Left renal cortex interstitium (tissue), 4 donors: ENCODE measurements around the gene CHD3. TPM values are rescaled to one million over a fixed set of nuclear protein-coding genes. Genes with fewer than 3 reads are reported as not detected.
"Not testable (repeated sequence)": the region's sequence is repeated elsewhere in the genome, so short reads cannot be mapped to it uniquely, and the experiment has no call there.

ENCODE experiments used
- DNase-seq, 4 donors: peaks; one replicate each; pipeline ENCODE4 v3.0.0-alpha.2; 2013; ENCODE audit warnings: low read depth in 4 of 4, low spot score in 2 of 4, missing footprints in 1 of 4
- polyA plus RNA-seq, 4 donors: library from polyadenylated mRNA; unstranded; fragments of 120-200 nt; gene quantifications; one replicate each; pipeline ENCODE4 v1.2.1, GENCODE V29; 2013; ENCODE audit not compliant: insufficient read length in 4 of 4

CHD3 gene
- polyA plus RNA-seq, 4 donors: 142 to 212 (median 180) TPM

DNA sequence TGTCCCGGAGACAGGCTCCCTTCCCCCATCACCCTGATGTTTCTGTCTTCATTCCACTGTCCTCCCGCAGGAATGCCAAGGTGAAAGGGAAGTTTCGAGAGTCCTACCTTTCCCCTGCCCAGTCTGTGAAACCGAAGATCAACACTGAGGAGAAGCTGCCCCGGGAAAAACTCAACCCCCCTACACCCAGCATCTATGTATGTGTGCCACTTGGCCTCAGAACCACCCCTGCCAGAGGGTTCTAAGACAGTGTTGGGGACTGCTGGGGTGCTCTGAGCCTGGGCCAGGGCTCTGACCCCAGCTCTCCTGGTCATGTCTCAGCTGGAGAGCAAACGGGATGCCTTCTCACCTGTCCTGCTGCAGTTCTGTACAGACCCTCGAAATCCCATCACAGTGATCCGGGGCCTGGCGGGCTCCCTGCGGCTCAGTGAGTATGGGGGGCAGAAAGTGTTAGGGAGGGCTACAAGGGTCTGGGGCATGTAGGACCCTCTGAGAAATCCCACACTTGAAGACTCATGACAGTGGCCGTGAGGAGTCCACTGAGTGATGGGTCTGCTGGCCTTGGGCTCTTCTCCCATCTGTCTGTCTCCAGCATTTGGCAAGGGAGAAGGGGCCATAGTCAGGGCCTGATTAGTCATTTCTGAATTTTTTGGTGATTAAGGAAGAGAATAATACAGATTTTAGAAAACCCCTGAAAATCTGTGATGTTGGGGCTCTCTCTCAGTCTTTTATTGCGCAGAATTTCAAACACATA is 38.7 kb upstream of the CHD3 start:
- no peak for DNase-seq

DNA sequence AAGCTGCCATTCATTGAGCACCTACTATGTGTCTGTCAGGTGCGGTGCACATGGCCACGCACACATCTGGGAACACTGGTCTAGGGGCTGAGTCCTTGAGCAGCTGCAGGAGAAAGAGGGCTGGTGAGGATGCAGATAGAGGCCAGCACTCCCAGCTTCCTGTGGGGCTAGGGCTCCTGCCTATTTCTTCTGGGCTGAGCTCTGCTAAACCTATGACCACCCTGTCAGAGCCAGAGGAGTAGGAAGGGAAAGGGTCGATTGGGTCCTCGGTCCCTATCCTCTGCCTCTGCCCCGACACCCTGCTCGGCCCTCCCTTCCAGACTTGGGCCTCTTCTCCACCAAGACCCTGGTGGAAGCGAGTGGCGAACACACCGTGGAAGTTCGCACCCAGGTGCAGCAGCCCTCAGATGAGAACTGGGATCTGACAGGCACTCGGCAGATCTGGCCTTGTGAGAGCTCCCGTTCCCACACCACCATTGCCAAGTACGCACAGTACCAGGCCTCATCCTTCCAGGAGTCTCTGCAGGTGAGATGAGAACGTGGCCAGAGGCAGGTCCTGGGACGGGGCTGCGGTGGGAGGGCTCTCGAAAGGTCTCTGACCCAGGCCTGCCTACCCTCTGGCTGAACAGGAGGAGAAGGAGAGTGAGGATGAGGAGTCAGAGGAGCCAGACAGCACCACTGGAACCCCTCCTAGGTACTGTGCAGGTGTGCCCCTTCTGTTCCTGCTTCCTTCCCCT is 37.7 kb upstream of the CHD3 start:
- no peak for DNase-seq

DNA sequence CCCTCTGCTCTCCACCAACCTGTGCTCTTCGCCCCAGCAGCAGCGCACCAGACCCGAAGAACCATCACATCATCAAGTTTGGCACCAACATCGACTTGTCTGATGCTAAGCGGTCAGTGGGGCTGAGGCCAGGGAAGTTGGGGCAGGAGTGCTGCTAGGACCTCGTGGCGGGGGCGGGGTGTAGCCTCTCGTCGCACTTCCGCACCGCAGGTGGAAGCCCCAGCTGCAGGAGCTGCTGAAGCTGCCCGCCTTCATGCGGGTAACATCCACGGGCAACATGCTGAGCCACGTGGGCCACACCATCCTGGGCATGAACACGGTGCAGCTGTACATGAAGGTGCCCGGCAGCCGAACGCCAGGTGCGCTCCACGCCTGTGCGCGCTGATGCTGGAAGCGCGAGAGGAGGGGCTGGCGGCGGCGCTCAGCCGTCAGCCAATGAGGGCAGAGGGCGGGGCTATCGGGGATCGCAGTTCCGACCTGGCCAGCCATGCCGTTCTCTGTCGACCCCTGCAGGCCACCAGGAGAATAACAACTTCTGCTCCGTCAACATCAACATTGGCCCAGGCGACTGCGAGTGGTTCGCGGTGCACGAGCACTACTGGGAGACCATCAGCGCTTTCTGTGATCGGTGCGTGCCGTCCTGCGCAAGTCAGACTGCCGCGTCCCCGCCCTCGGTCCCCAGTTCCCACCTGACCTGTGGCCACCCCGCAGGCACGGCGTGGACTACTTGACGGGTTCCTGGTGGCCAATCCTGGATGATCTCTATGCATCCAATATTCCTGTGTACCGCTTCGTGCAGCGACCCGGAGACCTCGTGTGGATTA is 36.9 kb upstream of the CHD3 start:
- peak in 2 of 4 donors; percentile 41 to 85 for DNase-seq

DNA sequence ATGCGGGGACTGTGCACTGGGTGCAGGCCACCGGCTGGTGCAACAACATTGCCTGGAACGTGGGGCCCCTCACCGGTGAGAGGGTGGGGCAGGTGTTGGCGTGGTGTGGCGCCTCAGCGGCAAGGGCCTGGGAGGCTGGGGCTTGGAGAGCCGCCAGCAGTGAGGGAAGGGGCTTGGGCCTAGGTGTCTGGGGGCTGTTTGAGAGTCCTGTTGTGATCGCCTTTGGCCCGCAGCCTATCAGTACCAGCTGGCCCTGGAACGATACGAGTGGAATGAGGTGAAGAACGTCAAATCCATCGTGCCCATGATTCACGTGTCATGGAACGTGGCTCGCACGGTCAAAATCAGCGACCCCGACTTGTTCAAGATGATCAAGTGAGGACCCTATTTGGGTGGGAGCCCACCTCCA is 36.3 kb upstream of the CHD3 start:
- no peak for DNase-seq

DNA sequence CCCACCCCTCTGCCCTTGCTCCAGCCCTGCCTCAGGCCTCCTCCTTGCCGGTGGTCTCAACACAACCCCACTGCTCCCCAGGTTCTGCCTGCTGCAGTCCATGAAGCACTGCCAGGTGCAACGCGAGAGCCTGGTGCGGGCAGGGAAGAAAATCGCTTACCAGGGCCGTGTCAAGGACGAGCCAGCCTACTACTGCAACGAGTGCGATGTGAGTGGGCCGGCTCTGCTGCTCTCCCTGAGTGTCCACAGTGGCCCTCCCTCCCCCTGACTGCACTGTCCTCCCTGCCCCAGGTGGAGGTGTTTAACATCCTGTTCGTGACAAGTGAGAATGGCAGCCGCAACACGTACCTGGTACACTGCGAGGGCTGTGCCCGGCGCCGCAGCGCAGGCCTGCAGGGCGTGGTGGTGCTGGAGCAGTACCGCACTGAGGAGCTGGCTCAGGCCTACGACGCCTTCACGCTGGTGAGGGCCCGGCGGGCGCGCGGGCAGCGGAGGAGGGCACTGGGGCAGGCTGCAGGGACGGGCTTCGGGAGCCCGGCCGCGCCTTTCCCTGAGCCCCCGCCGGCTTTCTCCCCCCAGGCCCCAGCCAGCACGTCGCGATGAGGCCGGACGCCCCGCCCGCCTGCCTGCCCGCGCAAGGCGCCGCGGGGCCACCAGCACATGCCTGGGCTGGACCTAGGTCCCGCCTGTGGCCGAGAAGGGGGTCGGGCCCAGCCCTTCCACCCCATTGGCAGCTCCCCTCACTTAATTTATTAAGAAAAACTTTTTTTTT is 35.5 kb upstream of the CHD3 start:
- no peak for DNase-seq

DNA sequence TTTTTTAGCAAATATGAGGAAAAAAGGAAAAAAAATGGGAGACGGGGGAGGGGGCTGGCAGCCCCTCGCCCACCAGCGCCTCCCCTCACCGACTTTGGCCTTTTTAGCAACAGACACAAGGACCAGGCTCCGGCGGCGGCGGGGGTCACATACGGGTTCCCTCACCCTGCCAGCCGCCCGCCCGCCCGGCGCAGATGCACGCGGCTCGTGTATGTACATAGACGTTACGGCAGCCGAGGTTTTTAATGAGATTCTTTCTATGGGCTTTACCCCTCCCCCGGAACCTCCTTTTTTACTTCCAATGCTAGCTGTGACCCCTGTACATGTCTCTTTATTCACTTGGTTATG is 34.9 kb upstream of the CHD3 start:
- DNase-seq: no peak

DNA sequence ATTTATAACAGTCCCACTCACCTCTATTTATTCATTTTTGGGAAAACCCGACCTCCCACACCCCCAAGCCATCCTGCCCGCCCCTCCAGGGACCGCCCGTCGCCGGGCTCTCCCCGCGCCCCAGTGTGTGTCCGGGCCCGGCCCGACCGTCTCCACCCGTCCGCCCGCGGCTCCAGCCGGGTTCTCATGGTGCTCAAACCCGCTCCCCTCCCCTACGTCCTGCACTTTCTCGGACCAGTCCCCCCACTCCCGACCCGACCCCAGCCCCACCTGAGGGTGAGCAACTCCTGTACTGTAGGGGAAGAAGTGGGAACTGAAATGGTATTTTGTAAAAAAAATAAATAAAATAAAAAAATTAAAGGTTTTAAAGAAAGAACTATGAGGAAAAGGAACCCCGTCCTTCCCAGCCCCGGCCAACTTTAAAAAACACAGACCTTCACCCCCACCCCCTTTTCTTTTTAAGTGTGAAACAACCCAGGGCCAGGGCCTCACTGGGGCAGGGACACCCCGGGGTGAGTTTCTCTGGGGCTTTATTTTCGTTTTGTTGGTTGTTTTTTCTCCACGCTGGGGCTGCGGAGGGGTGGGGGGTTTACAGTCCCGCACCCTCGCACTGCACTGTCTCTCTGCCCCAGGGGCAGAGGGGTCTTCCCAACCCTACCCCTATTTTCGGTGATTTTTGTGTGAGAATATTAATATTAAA is 34.4 kb upstream of the CHD3 start:
- no peak for DNase-seq

DNA sequence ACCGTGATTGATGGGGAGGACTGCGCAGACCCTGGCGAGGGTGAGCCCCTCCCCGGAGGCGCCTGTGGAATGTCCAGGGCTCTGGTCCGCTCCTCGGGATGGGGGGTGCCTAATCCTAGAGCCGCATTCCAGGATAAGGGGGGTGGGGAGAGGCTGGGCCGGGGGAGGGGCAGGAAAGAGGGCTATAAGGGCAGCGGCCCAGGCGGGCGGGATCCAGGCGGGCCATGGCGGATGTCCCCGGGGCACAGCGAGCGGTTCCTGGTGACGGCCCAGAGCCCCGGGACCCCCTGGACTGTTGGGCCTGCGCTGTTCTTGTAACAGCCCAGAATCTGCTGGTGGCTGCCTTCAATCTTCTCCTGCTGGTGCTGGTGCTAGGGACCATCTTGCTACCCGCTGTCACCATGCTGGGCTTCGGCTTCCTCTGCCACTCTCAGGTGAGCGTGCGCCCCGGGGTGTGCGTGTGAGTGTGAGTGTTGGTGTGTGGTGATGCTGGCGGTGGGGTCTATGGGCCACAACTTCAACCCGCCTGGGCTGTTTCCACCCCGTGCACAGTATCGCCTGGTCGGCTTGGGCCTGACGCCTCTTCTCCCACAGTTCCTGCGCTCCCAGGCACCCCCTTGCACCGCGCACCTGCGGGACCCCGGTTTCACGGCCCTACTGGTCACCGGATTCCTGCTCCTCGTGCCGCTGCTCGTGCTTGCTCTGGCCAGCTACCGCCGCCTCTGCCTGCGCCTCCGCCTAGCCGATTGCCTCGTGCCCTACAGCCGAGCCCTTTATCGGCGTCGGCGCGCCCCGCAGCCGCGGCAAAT is 33.5 kb upstream of the CHD3 start, which contains the start of gene TMEM88:
Gene TMEM88, plus strand, starts transcription at position 216 of the 809 bp plus-strand sequence. Its CDS starts 9 bp downstream, at position 225.
- no peak for DNase-seq

DNA sequence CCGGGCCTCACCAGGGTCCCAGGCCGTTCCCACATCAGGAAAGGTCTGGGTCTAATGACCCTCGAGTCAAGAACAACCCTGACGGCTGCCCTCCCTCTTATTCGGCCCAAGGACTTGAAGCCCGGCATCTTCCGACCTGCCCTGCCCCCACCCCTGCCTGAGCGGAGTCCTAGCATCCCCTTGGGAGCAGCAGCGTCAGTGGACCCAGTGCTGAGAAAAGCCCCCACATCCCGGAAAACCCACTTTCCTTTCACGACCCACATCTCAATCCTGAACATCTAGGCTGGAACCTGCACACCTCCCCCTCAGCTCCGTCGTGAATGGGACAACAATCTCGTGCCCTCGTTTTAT is 33.0 kb upstream of the CHD3 start:
- no peak for DNase-seq

DNA sequence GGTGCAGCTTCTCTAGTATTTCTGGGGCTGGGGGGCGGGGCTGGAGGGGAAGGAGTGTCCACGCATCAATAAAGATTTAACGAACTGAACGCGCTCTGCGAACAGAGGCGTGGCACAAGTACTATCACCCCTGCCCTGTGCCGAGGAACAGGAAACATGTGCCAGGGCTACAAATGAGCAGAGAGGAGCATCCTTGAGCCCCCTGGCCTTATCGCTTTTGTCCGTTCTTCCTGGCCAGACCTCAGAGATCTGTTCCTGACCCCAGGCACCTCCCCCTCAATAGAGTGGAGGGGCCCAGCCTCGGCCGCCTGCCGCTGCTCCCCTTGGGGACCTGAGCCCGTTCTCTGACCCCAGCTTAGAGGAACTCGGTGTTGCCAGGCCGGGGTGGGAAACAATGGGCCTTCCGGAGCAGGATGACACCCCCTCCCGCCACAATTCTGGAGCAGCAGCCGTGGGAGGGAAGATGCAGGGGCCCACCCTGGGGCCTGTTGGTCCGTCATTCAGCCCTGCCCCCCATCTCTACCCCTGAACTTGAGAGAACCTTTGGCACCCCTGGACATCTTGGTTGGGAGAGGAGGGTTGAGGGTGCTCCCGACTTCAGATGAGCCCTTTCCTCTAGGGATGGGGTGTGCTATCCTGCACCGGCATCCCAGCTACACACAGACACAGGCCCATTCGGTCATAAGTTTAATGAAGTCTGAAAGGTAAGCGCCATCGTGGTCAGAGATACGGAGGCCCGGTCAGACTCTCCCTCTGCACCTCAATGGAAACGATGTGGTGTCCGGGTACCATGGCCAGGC is 32.4 kb upstream of the CHD3 start:
- DNase-seq: peak in 1 of 4 donors; percentile 28

DNA sequence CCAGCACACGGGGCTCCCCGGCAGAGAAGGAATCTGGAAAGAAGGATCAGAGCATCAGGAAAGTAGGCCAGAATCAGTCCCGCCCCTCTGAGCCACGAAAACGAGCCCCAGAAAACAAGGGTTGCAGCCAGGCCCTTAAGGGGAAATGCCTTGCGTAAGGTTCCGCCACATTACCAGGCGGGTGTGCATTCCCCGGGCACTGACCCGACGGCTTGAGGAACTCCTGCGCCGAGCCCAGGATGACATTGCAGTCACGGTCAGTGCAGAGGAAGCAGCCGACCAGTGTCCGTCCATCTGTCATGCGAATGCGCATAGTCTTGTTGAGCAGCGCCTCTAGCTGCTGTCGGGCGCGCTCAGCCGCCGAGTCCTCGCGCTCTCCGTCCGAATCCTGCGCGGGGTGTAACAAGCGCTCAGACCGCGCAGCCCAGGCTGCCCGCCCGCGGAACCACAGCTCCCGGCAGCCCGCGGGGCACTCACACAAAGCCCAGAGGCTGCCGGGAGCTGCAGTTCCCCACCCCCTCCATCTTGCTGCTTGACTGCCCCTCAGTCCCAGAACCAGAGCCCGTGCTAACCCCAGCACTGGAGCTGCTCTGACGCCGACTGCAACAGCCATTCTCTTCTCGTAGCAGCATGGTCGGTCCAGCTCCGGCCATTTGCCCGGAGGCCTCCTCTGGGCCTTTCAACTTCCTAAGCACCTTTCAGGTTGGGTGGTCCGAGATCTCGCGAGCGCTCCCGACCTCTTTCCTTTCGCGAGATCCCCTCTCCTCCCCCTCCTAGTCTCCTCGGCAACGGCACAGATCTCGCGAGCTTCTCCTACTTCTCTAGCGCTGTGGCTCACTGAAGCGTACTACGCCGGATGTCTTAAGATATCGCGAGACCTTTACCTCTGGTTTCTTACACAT is 31.5 kb upstream of the CHD3 start, which contains the start of gene NAA38:
Gene NAA38, minus strand, starts transcription at position 749 of the 902 bp plus-strand sequence. Its CDS starts 96 bp downstream, at position 653.
- DNase-seq: peak; percentile 99 to 100 (median 99)

DNA sequence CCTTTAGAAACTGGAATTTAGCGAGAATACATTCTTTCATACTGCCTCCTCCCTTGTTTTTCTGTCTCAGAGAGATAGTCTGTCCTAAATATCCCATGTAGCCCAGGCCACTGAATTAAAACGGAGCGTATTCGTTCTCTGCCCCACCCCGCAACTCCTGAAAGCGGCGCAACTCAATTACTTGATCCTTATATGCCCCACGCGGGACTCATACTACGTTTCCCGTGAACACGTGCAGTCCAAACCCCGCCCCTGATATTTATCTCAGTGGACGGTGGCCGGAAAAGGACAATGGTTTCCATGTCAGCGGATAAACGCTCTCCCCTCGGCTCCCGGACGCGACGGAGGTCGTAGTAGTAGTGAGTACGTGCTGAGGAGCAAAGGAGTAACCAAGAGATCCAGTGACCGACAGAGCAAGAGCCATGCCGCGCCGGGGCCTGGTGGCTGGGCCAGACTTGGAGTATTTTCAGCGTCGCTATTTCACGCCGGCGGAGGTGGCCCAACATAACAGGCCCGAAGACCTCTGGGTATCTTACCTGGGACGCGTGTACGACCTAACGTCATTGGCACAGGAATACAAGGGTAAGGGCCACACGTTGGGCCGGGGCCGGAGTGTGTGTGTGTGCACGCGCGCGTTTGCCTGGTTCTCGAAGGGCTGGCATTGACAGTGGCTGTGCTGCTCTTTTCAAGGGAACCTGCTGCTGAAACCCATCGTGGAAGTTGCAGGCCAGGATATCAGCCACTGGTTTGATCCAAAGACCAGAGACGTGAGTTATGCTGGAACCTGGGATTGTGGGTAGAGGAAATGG is 30.7 kb upstream of the CHD3 start, which contains the start of gene CYB5D1:
Gene CYB5D1, plus strand, starts transcription at position 291 of the 809 bp plus-strand sequence. Its CDS starts 132 bp downstream, at position 423.
- DNase-seq: peak in 2 of 4 donors; percentile 93 to 98

DNA sequence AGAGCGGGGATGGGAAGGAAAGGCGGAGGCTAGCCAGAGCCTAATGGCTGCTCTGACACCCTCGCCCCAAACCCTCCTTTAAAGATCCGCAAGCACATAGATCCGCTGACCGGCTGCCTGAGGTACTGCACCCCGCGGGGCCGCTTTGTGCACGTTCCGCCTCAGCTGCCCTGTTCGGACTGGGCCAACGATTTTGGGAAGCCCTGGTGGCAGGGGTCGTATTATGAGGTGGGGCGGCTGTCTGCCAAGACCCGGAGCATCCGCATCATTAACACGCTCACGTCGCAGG is 30.1 kb upstream of the CHD3 start:
- no peak for DNase-seq

DNA sequence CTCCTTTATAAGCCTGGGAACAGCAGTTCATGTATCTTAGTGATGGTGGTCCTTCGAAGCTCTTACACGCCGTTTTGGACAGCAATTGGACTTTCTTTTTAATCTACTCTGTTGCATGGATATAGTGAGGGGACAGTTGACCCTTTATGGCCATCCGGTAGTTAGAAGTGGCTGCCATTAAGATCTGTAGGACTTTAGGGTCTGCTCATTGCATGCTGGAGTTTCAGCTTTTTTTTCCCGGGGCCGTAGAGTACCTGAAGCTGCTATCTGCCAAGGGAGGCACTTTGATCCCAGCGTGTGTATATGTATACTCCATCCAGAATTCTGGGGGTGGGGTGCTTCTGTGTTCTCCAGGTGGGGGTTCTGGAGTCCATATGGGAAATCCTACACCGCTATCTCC is 29.6 kb upstream of the CHD3 start:
- no peak for DNase-seq

DNA sequence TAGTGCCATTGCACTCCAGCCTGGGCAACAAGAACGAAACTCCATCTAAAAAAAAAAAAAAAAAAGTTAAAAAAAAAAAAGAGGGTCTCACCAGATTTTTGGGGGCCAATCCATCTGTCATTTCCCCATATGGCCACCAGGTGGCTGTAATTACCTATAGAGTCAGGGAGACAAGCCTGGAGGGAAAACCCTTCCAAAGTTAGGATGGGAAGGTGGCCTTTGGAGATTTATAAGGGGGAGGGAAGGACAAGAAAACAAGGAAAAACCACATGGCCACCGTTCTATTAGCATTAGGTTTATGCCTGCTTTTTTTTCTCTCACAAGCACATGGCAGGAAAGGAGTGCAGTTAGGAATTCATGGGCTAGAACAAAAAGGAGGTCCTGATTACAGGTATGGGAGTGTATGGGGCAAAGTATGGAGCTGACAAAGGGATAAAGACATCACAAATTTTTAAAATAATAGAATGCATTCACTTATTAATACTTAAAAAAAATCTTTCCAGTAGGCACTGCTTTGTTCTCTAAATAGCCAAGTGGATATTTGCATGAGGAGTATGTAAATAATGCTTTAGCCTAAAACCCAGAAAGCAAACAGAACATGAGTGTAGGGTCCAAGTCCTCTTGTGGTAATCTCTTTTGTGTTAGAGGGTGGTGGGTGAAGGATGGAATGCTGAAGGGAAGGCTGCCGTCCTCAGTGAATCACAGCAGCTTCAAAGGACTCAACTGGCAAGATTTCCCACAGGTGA is 25.7 kb upstream of the CHD3 start:
- DNase-seq: no peak

DNA sequence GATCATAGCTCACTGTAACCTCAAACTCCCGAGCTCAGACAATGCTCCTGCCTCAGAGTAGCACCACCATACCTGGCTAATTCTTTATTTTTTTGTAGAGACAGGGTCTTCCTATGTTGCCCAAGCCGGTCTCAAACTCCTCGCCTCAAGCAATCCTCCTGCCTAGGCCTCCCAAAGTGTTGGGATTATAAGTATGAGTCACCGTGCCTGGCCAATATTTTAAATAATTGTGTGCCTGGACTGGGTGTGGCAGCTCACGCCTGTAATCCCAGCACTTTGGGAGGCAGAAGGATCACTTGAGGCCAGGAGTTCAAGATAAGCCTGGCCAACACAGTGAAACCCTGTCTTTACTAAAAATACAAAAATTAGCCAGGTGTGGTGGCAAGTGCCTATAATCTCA is 24.2 kb upstream of the CHD3 start:
- DNase-seq: not testable (repeated sequence)
